ENCODE measurements around the gene TRIM56.

- TF ChIP-seq, protein P1, sequence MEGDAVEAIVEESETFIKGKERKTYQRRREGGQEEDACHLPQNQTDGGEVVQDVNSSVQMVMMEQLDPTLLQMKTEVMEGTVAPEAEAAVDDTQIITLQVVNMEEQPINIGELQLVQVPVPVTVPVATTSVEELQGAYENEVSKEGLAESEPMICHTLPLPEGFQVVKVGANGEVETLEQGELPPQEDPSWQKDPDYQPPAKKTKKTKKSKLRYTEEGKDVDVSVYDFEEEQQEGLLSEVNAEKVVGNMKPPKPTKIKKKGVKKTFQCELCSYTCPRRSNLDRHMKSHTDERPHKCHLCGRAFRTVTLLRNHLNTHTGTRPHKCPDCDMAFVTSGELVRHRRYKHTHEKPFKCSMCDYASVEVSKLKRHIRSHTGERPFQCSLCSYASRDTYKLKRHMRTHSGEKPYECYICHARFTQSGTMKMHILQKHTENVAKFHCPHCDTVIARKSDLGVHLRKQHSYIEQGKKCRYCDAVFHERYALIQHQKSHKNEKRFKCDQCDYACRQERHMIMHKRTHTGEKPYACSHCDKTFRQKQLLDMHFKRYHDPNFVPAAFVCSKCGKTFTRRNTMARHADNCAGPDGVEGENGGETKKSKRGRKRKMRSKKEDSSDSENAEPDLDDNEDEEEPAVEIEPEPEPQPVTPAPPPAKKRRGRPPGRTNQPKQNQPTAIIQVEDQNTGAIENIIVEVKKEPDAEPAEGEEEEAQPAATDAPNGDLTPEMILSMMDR (IDR thresholded peaks at IDR 0.05): no peak
- TF ChIP-seq POLR2A (IDR thresholded peaks at IDR 0.05): no peak
Measured at GRCh38 chr7:101104799-101105198, 19.5 kb downstream of the TRIM56 start.

All from uterus (tissue), 2 donors.